ENCODE data around the gene RND3. TPM values are rescaled to one million over a fixed set of nuclear protein-coding genes. Genes with fewer than 3 reads are reported as not detected.
A peak's percentile ranks its signal among the peaks of the same experiment; 100 is the strongest.

Gene RND3
- total and polyA plus RNA-seq, 8 donors, result 28.3 to 134 (median 107) TPM

DNA sequence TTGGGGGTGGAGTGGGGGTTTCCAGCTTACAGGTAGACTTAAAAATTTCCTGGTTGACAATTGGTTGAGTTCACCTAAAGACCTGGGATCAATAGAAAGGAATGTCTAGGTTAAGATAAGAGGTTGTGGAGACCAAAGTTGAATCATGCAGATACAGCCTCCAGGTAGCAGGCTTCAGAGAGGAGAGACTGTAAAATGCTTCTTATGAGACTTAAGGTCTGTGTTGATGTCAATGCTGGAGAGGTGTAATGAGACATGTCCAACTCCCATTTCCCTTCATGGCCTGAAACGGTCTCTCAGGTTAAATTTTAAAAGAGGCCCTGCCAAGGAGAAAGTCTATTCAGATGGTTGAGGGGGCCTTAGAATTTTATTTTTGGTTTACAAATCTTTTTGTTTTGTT lies 38.5 kb upstream of the RND3 start:
- ATAC-seq (no peak), DNase-seq (no peak)
- no peaks in the 10 kb centered on the region for H3K4me1 ChIP-seq
- H3K27ac ChIP-seq, result peak overlapping the region in 1 of 2 donors; percentile 18
- no peak overlapping the region for H3K4me3 ChIP-seq
- no peaks in the 10 kb centered on the region for H3K27me3 ChIP-seq
- H3K36me3 ChIP-seq, result no peaks in the 10 kb centered on the region
- no peaks in the 10 kb centered on the region for H3K9me3 ChIP-seq
- TF ChIP-seq CTCF (IDR thresholded peaks at IDR 0.05), result no peak
- intact Hi-C loops (cut with DNase I), result no loop called here

DNA sequence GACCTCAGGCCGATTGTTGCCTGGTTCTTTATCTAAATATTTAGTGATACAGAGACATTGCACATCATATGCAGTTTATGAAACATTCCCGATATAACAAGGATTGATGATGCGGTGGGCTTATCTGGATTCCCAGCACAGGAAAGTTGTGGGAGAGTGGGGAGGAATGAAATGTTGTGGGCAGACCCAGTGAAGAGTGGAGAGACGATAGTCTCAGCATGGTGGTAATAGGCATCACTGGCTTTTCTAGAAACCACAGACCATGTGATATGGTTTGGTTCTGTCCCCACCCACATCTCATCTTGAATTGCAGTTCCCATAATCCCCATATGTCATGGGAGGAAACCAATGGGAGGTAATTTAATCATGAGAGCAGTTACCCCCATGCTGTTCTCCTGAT lies 34.8 kb upstream of the RND3 start:
- DNase-seq (no peak), ATAC-seq (no peak)
- no peaks in the 10 kb centered on the region for H3K36me3 ChIP-seq
- no peak overlapping the region for H3K27ac ChIP-seq
- H3K4me1 ChIP-seq, result no peaks in the 10 kb centered on the region
- no peak overlapping the region for H3K4me3 ChIP-seq
- TF ChIP-seq CTCF (IDR thresholded peaks at IDR 0.05), result no peak
- H3K27me3 ChIP-seq, result no peaks in the 10 kb centered on the region
- H3K9me3 ChIP-seq, result no peaks in the 10 kb centered on the region
- intact Hi-C loops (cut with DNase I), result no loop called here

- no peak overlapping the region for H3K4me3 ChIP-seq
- no peak for DNase-seq
- no peak for TF ChIP-seq CTCF (IDR thresholded peaks at IDR 0.05)
- no peaks in the 10 kb centered on the region for H3K27me3 ChIP-seq
- H3K36me3 ChIP-seq, result no peaks in the 10 kb centered on the region
- peak; percentile 76 for ATAC-seq
- no peak overlapping the region for H3K27ac ChIP-seq
- no peaks in the 10 kb centered on the region for H3K9me3 ChIP-seq
- intact Hi-C loops (cut with DNase I), result no loop called here
- no peaks in the 10 kb centered on the region for H3K4me1 ChIP-seq
These were observed 33.6 kb upstream of the RND3 start for GRCh38 chr2:150520887-150521664.

DNA sequence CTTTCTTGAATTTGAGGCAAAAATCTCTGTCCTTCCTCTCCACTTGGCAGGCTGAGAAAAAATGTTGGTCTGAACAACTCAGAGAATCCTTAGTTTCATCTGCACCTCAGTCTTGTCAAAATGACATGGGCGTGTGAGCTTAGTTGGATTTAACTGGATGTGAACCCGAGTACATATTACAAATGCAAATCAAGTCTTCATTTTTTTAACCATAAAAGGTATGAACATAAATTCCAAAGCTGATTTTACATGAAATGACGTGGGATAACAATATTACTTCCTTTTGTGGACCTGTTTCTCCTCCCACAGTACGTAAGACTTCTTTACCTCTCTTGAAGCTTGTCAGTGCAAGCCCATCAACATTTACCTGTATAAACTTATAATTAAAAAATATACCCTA lies 32.6 kb upstream of the RND3 start:
- no peaks in the 10 kb centered on the region for H3K27me3 ChIP-seq
- no peak for TF ChIP-seq CTCF (IDR thresholded peaks at IDR 0.05)
- intact Hi-C loops (cut with DNase I), result no loop called here
- H3K4me1 ChIP-seq, result no peaks in the 10 kb centered on the region
- no peak for DNase-seq
- ATAC-seq, result no peak
- H3K27ac ChIP-seq, result no peak overlapping the region
- H3K36me3 ChIP-seq, result no peaks in the 10 kb centered on the region
- no peaks in the 10 kb centered on the region for H3K9me3 ChIP-seq
- H3K4me3 ChIP-seq, result no peak overlapping the region

- ATAC-seq, result no peak
- no peak for TF ChIP-seq CTCF (IDR thresholded peaks at IDR 0.05)
- intact Hi-C loops (cut with DNase I), result no loop called here
These were observed 30.6 kb upstream of the RND3 start for GRCh38 chr2:150517951-150518680.

More at GRCh38 chr2:150517951-150518680, 30.6 kb upstream of the RND3 start:
- Histone ChIP-seq H3K27ac (no peak overlapping the region), H3K9me3 (no peaks in the 10 kb centered on the region), H3K27me3 (no peaks in the 10 kb centered on the region), H3K36me3 (no peaks in the 10 kb centered on the region), H3K4me1 (no peaks in the 10 kb centered on the region), H3K4me3 (no peak overlapping the region)
- DNase-seq, result no peak

All from left lung (tissue), 10 donors.